ENCODE measurements around the gene COX15. TPM values are rescaled to one million over a fixed set of nuclear protein-coding genes. Genes with fewer than 3 reads are reported as not detected.

Gene COX15
- total RNA-seq, 1 donor from 2014 or later = 33.2 TPM

Other genes with a start within 250 kb of the COX15 start
- under 0.01 TPM in 1 of 2 replicates, not detected in the other for gene NKX2-3, start 199.2 kb downstream of the COX15 start, total RNA-seq
- 15.4 and 17.4 TPM in 2 replicates for gene SLC25A28, start 111.7 kb downstream of the COX15 start, total RNA-seq
- 10.5 and 19.0 TPM in 2 replicates for gene ENTPD7, start 72.6 kb downstream of the COX15 start, total RNA-seq
- 14.2 and 25.0 TPM in 2 replicates for gene CUTC, start 107 bp upstream of the COX15 start, total RNA-seq
- 0.53 and 1.0 TPM in 2 replicates for gene ABCC2, start 50.5 kb upstream of the COX15 start, total RNA-seq